Right renal cortex interstitium (tissue), 3 donors: Measurements from ENCODE around the gene CHIA. TPM values are rescaled to one million over a fixed set of nuclear protein-coding genes. Genes with fewer than 3 reads are reported as not detected.

Experiments
- DNase-seq, 3 donors: peaks; one replicate each; pipeline ENCODE4 v3.0.0-alpha.2; 2013; ENCODE audit warnings: low read depth in 3 of 3, low spot score in 2 of 3
- polyA plus RNA-seq, 3 donors: library from polyadenylated mRNA; unstranded; fragments of 120-200 nt; gene quantifications; one replicate each; pipeline ENCODE4 v1.2.1, GENCODE V29; 2013; ENCODE audit not compliant: insufficient read length in 3 of 3

Gene CHIA
- not detected for polyA plus RNA-seq

GRCh38 chr1:111290630-111291029 lies at the start of gene CHIA:
TSS of gene CHIA (plus strand) at chr1:111290851. CDS start at chr1:111310468, 19,617 bp downstream.
- DNase-seq = no peak

- DNase-seq = no peak
Observed at GRCh38 chr1:111241797-111242196, 48.9 kb upstream of the CHIA start.

DNA sequence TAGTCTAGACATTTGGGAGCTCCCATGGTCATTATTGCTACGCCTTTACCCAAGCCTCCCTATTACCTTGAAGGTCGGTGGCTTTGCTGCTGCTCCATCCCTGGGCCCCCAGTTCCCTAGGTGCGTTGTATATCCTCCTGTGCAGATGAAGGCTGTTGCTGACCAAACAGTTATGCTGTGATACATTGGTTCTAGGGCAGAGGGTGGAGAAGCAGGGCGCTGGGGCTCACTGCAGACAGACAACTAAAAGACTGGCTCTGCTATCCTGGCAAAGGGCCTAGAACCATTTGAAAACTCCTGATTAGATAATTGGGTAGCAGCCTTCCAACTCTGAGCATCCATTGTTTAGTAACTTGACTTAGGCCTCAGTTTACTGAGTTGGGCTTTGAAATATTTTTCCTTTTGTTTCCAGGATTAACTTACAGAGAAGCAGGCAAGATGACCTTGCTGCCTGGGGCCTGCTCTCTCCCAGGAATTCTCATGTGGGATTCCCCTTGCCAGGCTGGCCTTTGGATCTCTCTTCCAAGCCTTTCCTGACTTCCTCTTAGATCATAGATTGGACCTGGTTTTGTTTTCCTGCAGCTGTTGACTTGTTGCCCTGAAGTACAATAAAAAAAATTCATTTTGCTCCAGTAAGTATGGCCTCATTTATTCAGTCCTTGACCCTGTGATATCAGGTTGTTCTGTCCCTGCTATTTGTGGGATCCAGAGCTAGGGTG lies 47.7 kb upstream of the CHIA start:
- DNase-seq = no peak

DNA sequence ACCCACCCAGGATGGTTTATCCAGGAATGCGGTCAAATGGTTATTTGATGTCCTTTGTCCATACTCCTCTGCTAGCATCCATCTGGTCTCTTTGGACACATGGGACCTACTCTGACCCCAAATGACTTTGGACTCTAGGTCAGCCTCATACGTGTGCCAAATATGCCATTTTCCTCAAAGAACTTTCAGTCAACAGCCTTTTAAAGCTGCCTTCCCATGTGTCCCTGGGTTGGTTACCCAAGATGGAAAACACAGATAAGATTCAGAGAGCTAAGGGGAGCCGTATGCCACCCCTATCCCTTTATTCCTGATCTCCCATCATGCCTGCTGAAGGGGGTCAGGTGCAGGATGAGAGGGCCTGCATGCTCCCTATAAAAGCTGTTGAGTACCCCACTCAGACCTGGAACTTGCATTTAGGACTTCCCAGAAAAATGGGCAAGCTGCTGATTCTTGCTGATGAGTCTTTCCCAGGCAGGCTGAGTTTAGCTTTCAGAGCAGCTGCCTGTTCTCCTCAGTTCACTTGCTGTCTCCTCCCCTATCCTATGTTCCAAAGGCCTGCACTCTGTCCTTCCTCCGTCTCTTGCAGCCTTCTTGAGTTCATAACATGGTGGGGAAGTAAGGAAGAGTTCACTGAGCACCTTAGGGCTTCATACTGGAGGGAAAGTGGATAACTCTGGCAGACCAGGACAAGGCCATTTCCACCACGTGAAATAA lies 43.4 kb upstream of the CHIA start:
- DNase-seq = no peak

DNA sequence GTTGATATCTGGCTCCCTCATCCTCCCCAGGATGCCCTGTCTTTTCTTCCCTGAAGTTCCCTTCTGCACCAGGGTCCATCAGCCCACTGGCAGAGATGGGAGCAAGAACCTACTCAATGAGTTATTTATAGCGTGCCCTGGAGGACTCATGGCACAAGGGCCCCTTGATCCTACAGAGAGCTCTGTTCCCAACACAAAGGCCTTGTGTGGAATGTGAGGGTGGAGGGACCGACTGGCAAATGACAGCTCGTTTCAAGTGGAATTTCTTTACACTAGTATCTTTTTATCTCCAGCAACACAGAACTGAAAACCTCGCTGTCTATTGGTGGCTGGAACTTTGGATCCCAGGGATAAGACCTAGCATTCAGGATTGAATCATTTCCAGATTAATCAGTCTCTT lies 40.7 kb upstream of the CHIA start:
- no peak for DNase-seq

DNA sequence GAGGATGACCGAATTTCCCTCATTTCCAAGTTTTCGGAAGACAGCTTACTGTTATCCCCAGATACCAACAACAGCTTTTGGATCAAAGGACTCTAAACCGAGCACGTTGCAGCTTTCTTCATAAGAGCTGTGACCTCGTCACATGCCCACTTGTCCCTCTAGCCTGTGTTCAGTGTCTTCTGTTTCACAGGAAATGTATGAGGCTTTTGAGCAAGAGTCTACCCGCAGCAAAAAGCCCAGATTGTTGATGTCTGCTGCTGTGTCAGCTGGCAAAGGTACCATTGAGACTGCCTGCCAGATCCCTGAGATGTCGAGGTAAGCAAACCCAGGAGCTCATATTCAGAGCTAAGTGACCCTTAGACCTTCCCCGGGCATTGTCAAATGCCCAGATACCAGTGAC lies 39.1 kb upstream of the CHIA start:
- DNase-seq = no peak

DNA sequence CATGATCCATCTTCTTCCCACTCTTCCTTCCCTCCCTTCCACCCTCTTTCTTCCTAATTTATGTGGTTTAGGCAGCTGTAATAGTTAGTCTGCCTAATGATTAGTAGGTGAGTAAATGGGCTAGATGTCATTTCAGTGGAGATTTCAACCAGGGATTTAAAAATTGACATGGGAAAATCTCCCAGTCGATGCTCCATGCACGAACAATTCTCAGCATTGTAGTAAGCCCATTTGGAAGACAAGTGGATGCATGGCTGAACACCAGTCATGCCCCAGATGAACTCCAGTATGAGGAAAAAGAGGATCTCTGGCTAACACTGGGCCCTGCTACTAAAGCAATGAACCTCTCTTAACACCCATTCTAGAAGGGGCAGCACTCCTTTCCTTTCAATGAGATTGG lies 37.9 kb upstream of the CHIA start:
- no peak for DNase-seq

GRCh38 chr1:111253876-111254275 lies 36.8 kb upstream of the CHIA start:
- DNase-seq = no peak

GRCh38 chr1:111256988-111257658 lies 33.5 kb upstream of the CHIA start:
- no peak for DNase-seq

DNA sequence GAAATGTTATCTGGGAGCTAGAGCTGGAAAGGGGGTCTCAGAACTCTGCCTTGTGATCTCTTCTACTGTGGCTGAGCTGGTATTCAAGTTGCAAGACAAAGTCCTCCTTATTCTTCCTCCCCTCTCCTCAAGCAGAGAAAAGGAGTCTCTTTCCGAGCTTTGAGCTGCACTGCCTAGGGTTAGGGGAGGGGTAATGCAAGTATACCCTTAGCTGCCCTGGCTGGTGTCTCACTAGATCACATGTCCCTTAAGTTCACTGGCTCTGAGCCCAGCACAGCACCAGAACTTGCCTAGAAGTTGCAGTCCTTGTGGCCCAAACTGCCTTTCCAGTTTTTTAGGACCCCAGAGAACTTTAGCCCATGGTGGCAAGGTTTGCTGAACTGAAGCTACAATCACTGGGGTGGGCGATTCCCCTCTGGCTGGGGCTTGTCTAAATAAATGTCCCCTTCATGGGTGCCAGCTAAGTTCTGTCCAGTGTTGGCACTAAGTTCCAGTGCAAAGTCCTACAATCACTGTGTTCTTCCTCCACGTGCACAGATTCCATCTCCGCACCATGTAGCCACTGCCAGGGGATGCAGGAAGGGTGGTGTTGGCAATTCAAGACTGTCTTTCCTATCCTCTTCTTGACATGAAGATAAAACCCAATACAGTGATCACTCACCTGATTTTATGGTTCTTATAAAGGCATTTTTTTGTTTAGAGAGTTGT lies 22.7 kb upstream of the CHIA start:
- no peak for DNase-seq

DNA sequence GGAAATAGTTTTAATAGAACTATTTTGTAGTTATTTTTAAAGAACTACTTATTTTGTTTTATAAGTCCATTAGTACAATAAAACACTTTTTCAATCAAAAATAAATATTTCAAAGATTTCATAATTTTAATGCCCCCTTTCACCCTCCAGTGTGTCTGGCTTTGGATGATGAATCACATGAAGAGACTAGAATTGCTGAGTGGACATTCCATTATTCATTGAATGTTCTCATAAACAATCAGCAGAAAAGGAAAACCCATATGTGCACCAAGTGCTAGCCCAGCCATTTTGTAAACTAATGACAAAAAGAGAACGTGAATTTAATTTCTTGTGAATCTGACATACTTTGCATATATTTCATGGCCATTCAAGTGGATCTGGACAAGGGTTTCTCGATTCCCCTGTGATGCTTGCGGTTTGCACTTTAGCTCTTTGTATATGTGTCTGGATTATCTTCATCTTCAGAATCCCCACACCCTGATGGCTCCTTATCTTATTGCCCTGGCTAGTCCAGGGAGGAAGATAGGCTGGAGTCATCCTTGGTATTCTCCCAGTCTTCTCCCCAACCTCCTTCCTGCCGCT lies 20.7 kb upstream of the CHIA start:
- DNase-seq = no peak

GRCh38 chr1:111270771-111271463 lies 19.7 kb upstream of the CHIA start:
- DNase-seq = no peak

GRCh38 chr1:111271464-111271801 lies 19.2 kb upstream of the CHIA start:
- DNase-seq = no peak

DNA sequence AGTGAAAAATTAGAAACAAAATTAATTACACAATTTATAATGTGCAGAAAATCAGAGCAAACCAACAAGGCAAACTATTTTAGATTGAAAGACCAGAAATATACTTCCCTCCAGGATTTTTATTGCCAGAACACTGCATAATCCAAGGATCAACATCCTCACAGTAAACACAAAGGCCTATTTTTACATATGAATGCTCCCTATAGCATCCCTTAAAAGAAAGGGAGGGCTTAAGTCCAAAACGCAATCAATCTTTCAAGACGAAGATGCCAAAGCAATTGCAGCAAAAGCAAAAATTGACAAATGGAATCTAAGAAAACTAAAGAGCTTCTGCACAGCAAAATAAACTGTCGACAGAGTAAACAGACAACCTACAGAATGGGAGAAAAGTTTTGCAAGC lies 18.6 kb upstream of the CHIA start:
- no peak for DNase-seq

DNA sequence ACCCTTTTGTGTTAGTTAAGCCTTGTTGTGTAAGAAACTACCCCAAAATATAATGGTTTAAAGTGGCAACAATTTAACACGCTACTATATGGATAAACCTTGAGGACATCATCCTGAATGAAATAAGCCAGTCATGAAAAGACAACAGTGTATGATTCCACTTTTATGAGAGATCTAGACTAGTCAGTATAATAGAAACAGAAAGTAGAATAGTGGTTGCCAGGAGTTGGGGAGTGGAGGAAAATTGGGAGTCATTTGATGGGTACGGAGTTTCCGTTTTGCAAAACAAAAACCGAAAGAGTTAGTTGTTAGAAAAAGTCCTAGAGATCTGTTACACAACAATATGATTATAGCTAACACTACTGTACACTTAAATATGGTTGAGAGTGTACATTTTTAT lies 16.0 kb upstream of the CHIA start:
- no peak for DNase-seq

GRCh38 chr1:111275079-111275478 lies 15.6 kb upstream of the CHIA start:
- DNase-seq = no peak

DNA sequence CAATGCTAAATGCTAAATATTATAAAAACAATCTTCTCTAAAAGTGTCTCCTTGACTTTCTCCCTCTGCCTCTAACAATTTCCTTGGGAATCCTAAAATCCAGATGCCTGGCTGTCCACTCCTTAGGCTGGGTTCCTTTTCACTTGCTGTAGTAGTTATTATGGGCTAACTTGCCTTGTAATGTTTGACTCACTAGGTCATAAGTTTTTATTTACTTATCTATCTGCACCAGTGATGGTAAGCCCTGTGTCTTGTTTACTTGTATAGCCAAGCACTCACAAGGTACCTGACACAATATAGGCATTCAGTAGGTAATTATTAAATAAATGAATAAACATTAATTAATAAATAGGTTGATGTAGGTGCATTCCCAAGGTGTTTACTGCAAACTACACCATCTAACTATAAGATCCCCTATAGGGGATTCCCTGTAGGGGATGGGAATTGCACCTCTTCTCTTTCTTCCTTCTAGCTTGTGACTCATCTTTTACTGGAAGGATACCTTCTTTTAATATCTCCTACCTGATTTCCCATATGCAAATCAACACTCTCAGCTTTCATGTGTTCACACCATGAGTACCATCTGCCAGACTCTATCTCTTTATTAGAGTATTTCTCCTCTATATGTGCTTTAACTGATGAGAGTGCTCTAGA lies 14.7 kb upstream of the CHIA start:
- DNase-seq = no peak

DNA sequence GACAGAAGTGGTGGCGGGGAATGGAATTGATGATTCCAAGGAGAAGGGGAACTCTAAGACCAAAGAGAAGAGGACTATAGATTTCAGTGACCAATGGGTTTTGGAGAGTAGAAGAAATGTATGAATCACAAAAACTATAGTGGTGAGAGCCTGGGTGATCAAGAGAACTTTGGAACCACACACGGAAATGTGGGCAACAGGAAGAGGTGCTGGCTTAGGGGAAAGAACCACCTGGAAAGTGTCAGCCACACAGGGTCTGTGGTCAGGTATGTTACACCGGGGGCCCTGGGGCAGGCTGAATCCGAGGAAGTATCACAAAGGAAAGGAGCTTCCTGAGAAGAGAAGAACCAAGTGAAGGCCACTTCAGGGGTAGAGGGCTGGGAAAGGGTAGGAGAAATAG lies 11.5 kb upstream of the CHIA start:
- no peak for DNase-seq

DNA sequence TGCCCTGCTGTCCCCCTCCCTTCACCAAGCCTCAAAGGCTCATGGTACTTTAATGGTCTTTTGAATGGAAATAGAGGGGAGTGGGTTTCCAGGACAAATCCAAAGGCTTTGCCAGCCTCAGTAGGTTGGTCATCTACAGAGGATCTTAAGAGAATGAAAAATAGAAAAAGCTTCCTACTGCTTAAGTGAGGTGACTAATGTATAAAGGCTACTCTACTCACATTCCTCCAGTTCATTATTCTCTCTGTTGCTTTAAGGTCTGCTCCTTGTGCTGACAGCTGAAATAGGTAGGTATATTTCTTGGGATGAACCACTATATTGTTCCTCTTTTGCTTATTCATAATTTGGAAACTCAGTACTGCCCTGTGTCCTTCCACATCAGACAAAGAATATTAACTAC lies 10.4 kb upstream of the CHIA start:
- DNase-seq = no peak

DNA sequence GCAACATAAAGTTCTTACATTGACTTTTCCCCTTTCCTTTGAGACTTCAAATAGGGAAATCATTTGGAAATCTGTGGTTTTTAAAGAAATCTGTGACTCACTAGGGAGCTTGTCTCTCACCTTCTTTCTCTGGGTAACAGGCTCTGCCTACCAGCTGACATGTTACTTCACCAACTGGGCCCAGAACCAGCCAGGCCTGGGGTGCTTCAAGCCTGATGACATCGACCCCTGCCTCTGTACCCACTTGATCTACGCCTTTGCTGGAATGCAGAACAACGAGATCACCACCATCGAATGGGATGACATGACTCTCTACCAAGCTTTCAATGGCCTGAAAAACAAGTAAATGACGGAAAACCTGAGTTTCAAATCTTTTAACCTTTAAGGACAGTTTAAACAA lies 9.2 kb upstream of the CHIA start:
- no peak for DNase-seq
